GM18520 (cell line): Measurements from ENCODE around the gene ECSCR.
"Not testable (repeated sequence)": the region's sequence is repeated elsewhere in the genome, so short reads cannot be mapped to it uniquely, and the experiment has no call there.

ENCODE experiments used
- ATAC-seq: cut with Tn5 transposase; IDR thresholded peaks from one replicate; pipeline ENCODE4 v1.9.1; 2021; ENCODE audit not compliant: unreplicated experiment

Gene ECSCR

DNA sequence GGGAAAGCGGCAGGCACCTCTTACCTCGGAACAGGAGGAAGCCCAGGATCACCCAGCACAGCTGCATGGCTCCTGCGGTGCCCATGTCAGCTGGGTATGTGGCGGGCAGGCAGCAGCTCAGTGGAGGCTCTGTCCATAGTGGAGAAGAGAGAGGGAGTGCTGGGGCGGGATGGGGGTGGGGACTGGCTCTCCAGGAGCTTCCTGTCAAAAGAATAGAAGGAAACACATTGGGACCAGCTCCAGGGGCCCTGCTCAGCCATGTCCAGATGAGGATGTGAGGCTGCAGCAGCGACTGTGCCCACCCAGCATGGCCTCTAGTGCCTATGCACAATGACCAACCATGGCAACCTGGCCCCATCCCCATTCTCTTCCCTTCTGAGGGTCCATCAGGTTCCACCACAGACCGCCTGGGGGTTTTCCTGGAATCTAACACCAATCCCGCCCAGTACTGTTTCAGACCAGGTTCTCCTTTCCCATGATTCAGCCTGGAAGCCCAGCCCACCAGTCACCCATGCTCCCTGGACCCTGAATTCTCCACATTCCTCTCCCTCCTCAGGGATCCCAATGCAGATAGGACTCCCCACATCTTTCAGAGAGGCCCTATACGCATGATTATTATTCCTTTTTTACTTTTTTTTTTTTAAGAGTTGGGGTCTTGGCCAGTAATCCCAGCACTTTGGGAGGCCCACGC is at the start of gene ECSCR:
ECSCR (minus strand) TSS at position 158 of the 691 bp plus-strand sequence; CDS start at position 85, 73 bp downstream.
- ATAC-seq, result no peak

- ATAC-seq, result not testable (repeated sequence)
These were observed 42.2 kb upstream of the ECSCR start for GRCh38 chr5:139504722-139505121.

DNA sequence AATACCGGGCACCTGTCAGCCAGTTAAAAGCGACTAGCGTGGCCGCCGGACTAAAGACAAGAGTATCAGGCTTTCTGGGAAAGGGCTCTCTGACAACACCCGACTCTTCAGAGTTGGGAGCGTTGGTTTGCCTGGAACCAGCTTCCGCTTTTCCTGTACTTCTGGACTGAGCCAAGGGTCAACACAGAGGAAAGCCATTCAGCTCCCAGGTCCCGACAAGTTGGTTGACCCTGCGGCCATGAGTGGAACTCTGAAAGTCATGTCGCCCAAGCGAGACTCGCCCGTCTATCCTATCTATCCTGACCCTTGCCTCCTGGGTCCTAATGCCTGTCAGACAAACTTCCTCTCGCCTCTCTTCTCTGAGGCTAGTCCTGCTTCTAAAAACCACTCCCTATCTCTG is 41.3 kb upstream of the ECSCR start:
- not testable (repeated sequence) for ATAC-seq

- not testable (repeated sequence) for ATAC-seq
These were observed 40.7 kb upstream of the ECSCR start for GRCh38 chr5:139503036-139503817.

DNA sequence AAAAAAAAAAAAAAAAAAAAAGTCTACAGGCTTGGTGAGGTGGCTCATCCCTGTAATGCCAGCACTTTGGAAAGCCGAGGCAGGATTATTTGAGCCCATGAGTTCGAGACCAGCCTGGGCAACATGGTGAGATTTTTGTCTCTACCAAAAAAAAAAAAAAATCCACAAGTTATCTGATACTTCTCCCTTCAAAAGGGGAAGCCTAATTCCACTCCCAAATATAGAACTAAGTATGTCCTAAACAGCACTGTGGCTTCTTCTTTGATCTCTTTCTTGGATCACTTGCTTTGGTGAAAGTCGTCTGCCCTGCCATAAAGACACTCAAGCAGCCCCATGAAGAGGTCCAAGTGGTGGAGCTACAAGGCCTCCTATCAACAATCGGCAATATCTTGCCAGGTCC is 38.8 kb upstream of the ECSCR start:
- no peak for ATAC-seq

GRCh38 chr5:139495638-139496435 is 33.3 kb upstream of the ECSCR start:
- no peak for ATAC-seq

DNA sequence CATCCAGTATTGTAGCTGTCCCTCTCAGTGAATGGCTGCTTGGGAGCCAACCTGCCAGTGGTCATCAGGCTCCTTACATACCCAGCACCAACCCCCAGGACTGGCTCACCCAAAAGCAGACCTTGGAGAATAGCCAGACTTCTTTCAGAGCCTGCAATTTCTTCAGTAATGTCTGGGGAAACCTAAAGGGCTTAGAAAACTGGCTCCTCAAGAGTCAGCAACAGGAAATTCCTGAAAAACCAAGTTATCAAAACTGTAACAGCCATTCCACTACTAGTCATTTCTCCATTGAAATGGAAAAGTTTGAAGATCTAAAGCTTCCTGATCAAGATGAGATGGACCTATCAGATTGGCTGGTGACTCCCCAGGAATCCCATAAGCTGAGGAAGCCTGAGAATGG is 32.3 kb upstream of the ECSCR start:
- no peak for ATAC-seq

GRCh38 chr5:139494256-139494655 is 31.7 kb upstream of the ECSCR start:
- no peak for ATAC-seq

GRCh38 chr5:139492700-139493192 is 30.2 kb upstream of the ECSCR start:
- ATAC-seq, result no peak

GRCh38 chr5:139488260-139488659 is 25.7 kb upstream of the ECSCR start:
- ATAC-seq, result no peak

- ATAC-seq, result no peak
These were observed 23.7 kb upstream of the ECSCR start for GRCh38 chr5:139486201-139486600.

DNA sequence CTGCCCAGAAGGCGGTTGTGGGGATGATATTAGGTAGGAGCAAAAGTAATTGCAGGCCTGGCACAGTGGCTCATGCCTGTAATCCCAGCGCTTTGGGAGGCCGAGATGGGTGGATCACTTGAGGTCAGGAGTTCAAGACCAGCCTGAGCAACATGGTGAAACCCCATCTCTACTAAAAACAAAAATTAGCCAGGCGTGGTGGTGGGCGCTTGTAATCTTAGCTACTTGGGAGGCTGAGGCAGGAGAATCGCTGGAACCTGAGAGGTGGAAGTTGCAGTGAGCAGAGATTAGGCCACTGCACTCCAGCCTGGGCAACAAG is 20.3 kb upstream of the ECSCR start:
- not testable (repeated sequence) for ATAC-seq

DNA sequence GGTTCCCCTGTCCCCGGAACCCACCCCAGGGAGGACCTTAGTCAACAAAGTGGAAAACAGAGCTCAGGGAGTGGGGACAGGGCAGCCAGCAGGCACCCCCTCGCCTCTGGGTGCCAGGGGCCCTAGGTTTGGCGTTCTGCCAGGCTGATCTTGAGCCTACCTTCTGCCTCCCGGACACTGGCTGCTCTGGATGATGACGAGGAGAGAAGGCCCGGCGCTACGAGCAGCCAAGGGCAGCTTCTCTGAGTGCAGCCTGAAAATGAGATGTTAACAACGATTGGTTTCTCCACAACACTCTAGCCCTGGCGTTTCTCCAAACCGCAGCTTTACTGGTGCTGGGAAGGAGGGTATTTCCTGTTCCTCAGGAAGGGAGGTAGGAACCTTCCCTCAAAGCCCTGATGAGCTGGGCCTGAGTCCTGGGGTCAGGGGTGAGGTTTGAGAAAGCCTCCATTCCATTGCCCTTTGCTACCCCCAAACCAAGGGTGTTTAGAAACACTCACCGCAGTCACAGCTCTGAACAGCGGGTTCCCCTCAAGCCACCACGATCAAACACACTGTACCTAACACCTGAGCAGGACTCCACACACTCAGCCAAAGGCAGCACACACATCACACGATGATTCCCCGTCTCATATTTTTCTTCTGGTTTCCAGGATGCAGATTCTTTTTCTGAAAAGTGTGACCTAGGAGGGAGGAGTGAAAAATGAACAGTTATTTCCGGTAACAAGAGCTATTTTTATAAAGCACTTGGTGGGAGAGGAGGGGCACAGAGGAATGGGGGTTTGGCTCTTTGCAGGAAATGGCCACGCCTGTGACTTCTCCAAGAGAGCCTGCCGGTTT is 19.7 kb upstream of the ECSCR start, which contains the start of gene STING1:
STING1 (minus strand) TSS at position 709 of the 840 bp plus-strand sequence. CDS start 1,054 bp downstream, outside the sequence.
- ATAC-seq, result no peak

GRCh38 chr5:139481580-139482049 is 19.1 kb upstream of the ECSCR start:
- ATAC-seq, result no peak

GRCh38 chr5:139481122-139481533 is 18.6 kb upstream of the ECSCR start:
- no peak for ATAC-seq

DNA sequence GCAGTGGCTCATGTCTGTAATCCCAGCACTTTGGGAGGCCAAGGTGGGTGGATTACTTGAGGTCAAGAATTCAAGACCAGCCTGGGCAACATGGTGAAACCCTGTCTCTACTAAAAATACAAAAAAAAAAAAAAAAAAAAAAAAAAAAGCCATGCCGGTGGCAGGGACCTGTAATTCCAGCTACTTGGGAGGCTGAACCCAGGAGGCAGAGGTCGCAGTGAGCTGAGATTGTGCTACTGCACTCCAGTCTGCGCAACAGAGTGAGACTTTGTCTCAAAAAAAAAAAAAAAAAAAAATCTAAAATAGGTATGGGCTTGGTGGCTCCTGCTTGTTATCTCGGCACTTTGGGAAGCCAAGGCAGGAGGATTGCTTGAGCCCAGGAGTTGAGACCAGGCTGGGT is 17.2 kb upstream of the ECSCR start:
- ATAC-seq, result not testable (repeated sequence)

GRCh38 chr5:139478657-139479423 is 16.3 kb upstream of the ECSCR start:
- ATAC-seq, result not testable (repeated sequence)

DNA sequence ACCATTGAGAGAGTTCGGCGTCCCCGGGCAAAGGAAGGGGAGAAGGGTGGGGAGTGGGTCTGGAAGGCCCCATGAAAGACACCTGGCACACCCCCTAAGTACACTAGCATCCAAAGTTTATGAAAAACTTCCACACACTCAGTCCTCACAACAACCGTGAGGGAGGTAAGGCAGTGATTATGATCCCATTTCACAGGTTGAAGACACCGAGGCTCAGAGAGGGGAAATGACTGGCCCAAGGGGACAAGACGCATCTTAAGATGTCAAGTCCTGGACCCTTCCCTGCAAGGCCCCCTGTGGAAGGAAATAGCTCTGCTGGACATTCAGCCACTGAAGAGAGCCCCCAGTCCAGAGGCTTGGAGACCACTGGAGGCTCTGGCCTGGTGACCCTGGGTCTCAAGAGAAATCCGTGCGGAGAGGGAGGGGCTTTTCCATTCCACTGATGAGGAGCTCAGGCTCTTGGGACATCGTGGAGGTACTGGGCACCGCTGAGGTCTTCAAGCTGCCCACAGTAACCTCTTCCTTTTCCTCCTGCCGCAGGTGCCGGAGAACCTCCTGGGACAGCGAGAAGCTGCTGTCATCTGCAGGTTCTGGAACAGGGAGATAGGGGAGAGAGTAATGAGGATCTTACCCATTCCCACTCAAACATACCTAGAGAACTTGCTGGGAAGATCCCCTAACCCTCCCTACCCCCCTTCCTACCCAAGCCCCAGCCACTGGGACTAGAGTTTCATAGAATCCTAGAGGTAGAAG is 13.5 kb upstream of the ECSCR start:
- no peak for ATAC-seq
